Measurements from ENCODE around the gene ALKBH5.

GRCh38 chr17:18143044-18143936 lies 40.3 kb upstream of the ALKBH5 start:
- TF ChIP-seq EZH2 (IDR thresholded peaks at IDR 0.05; ENCODE audit: borderline replicate concordance) (no peak), CTCF (IDR thresholded peaks at IDR 0.05; ENCODE audit: poor library complexity) (no peak)
